ENCODE results near the gene HACD4.
"Not testable (repeated sequence)": the region's sequence is repeated elsewhere in the genome, so short reads cannot be mapped to it uniquely, and the experiment has no call there.

The HACD4 gene

DNA sequence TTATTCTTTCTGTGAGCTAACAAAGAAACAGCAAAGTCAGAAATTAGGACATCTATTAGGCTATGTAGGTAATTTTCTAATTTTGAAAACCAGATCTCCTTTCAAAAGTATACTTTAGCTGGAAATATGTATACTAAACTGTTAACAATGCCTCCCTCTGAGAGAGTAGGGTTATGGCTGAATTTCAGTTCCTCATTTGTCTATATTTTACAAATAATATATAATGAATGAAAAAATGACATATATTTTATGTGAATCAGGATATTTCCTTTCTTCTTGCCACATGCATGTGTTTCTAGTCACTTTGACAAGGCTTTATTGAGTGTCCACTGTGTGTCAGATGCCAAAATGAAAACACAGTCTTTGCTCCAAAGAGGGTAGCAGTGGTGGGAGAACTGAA is 15.4 kb downstream of the HACD4 start:
- no peak for DNase-seq

DNA sequence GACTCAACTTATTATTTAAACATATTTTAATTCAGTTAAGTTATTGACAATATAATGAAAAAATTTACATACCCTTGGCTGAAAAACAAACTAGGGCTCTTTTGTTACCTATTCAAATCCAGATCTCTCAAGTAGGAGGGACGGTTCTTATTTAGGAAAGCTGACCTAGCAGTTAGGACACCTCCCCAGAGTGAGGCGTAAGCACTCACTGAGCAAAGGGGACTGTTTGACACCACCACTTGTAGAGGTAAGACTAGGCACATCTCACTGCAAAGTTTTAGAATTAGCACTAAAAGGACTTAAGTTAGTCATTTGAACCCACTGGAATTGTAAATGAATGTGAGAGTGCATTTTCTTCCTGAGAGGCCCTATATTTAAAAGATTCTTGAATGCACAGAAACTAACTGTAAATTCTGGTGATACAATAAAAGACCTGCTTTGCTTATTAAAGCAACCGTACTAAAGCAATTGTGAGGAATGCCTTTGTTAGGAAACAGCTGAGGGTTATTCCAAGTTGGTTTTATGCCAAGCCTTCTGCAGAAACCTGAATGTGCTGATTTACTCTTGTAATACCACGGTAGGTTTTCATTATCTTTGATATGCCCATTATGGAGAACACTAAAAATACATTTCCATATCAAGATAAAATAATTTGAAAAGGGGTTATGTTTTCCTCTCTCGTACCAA is 16.2 kb downstream of the HACD4 start:
- no peak for DNase-seq

- no peak for DNase-seq
Observed at GRCh38 chr9:21002040-21002439, 29.4 kb downstream of the HACD4 start.

DNA sequence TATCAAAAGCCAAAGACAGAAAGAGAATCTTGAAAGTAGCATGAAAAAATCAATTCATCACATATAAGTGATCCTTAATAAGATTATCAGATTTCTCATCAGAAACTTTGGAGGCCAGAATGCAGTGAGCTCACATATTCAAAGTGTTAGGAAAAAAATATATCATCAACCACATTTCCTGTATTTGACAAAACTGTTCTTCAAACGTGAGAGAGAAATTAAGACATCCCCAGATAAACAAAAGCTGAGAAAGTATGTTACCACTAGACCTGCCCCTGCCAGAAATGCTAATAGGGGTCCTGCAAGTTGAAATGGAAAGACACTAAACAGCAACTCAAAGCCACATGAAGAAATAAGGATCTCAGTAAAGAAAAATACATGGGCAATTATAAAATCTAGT is 29.9 kb downstream of the HACD4 start:
- DNase-seq = no peak

GRCh38 chr9:20997503-20998076 is 33.9 kb downstream of the HACD4 start:
- no peak for DNase-seq

GRCh38 chr9:20996809-20997208 is 34.6 kb downstream of the HACD4 start:
- DNase-seq = no peak

DNA sequence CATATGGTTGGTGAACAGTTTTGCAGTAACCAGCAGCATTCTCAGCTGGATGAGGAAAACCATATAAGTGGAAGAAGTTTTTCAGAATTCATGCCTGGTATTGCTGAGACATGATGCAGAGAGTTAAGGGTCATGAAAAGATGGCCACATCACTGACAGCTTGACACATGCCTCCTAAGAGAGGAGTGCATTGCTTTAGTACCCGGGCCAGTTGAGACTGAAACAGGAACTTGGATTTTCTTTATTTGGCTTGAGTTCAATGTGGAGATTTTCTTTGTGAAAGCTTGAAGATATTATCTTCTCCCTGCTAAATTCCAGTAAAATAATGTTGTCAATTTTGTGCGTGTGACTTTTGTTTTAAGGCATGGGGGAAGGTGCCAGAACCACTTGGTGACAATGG is 35.8 kb downstream of the HACD4 start:
- no peak for DNase-seq

DNA sequence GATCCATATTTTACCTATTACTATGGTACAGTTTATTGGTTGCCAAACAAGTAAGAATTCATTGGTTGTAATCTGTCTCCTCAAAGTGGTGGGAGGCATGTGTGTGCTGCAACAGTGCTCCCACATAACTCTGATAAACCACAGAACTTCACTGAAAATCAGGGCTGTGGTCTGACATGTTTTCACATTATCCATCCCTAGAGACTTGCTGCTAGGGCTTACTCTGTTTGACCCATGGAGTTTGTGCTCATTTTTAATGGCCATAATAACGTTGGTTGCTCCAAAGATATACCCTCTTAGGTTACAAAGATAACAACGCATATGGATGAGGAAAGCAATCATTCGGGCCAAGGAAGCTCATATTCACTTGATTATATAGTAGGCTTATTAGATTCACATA is 37.0 kb downstream of the HACD4 start:
- DNase-seq = no peak

- no peak for DNase-seq
Observed at GRCh38 chr9:20990867-20991266, 40.6 kb downstream of the HACD4 start.

- DNase-seq = no peak
Observed at GRCh38 chr9:20989923-20990341, 41.5 kb downstream of the HACD4 start.

DNA sequence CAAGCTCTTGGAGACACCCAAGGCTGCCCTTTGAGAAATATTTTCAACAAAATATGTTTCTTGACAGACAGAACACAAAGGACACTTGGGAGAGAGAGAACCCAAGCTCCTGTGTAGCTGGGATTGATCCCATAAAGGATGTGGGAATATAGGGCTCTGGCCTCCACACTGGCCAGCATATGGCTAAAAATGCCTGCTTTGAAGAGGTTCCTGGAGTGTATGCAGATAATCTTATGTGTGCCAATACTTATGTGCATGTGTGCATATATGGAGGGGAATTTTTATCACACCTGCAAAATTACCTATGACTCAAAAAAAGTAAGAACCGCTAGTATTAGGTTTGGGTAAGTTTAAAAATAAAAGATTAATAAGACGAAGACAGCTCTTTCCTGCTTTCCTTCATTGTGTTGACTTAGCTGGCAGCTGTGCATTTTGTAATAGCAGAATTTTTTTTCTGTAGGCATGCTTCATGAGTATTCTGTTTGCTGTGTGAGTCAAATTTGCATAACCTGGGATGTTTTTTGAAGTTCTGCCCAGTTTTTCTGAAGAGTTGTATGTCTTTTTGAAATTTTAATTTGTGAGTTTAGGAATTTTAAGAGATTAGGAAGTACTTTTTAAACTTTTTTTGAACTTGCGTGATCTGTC is 42.6 kb downstream of the HACD4 start:
- DNase-seq = no peak

DNA sequence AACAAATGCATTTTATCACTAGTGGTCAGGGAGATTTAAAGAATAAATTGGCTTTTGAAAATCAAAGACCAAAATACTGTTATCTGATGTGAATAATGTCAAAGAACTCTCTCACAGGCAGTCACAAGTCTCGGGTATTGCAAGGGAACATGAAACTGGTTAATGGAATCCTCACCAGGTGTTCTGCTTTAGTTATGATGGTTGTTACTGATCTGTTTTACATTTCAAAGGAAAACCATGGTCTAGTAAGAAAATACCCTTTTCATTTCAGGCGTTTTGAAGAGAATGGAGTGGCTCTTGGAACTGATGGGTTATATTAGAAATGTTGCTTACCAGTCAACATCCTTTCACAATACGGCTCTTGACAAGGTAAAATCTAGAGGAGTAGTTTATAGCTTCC is 43.4 kb downstream of the HACD4 start:
- DNase-seq = peak; percentile 36

- DNase-seq = no peak
Observed at GRCh38 chr9:20987521-20987920, 43.9 kb downstream of the HACD4 start.

- DNase-seq = no peak
Observed at GRCh38 chr9:20985851-20986600, 45.4 kb downstream of the HACD4 start.

DNA sequence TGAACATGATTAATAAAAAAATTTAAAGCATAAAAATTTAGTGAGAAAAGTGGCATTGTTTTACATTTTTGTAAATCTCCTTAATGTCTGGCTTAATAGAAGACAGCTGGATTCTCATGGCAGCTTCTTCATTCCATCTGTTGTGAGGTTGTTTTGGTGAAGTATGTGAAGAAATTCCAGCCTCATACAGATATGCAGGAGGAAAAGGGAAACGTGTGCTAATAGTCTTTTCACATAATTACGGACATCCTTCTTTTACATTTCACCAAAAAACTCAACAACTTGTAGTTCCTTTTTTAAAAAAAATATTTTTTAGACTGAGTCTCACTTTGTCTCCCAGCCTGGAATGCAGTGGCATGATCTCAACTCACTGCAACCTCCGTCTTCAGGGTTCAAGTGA is 46.9 kb downstream of the HACD4 start:
- DNase-seq = no peak

GRCh38 chr9:20981486-20981885 is 50.0 kb downstream of the HACD4 start:
- DNase-seq = no peak

DNA sequence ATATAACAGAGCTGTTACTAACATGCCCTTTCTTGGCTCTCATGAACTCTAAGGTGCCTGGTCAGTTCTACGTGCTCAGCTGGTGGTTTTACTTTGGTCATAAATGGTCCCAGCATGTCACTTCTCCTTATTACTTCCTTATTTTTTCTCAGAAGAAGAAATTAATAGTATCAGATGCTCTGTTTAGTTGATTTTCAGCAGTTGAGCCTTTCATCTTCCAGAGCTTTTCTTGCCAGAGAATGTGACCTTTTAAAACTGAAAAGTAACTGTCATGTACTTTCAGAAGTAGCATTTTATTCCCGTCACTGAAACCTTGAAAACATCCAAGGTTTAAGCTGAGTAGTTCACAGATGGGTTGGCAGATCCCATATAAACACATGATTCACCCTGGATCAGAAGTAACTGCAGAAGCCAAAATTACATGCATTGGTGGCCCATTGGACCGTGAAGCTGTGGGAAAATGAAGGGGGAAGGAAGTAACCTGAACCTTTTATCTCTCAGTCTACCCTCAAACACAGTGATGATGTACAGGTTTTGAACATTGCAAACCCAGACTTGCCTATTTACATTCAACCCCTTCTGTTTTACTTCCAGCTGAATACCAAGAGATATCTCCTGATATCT is 50.5 kb downstream of the HACD4 start:
- no peak for DNase-seq

DNA sequence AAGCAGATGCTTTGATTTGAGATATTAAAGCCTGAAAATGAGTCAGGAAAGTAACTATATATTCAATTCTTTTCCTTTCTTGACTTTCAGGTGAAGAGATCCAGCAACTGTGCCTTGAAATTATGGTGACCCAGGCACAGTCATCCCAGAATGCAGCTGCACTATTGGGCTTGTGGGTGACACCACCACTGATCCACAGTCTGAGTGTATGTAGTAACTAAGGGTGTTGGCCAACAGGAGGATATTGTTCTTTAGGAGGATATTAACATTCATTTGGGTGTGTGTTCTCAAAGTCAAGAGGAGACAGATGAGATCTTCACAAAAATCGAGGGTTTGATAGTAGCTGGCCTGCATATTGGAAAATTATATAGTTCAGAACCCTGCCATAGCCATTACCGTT is 53.2 kb downstream of the HACD4 start:
- no peak for DNase-seq

DNA sequence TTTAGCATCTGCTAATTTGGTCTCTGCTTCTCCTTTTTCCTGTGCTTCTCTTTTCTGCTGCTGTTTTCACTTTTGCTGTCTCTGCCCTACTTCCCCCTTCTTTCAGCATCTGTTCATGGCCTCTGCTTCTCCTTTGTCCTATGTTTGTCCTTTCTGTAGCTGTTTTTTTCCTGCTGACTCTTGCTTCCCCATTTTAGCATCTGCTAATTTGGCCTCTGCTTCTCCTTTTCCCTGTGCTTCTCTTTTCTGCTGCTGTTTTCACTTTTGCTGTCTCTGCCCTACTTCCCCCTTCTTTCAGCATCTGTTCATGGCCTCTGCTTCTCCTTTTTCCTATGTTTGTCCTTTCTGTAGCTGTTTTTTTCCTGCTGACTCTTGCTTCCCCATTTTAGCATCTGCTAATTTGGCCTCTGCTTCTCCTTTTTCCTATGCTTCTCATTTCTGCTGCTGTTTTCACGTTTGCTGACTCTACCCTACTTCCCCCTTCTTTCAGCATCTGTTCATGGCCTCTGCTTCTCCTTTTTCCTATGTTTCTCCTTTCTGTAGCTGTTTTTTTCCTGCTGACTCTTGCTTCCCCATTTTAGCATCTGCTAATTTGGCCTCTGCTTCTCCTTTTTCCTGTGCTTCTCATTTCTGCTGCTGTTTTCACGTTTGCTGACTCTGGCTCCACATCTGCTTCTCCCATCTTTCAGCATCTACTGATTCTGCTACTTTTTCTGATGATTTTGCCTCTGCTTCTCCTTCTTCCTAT is 57.1 kb downstream of the HACD4 start:
- not testable (repeated sequence) for DNase-seq

DNA sequence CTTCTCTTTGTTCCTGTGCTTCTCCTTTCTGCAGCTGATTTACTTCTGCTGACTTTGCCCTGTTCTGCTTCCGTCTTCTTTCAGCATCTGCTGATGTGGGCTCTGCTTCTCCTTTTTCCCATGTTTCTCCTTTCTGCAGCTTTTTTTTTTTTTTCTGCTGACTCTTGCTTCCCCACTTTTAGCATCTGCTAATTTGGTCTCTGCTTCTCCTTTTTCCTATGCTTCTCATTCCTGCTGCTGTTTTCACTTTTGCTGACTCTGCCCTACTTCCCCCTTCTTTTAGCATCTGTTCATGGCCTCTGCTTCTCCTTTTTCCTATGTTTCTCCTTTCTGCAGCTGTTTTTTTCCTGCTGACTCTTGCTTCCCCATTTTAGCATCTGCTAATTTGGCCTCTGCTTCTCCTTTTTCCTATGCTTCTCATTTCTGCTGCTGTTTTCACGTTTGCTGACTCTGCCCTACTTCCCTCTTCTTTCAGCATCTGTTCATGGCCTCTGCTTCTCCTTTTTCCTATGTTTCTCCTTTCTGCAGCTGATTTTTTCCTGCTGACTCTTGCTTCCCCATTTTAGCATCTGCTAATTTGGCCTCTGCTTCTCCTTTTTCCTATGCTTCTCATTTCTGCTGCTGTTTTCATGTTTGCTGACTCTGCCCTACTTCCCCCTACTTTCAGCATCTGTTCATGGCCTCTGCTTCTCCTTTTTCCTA is 58.0 kb downstream of the HACD4 start:
- not testable (repeated sequence) for DNase-seq

DNA sequence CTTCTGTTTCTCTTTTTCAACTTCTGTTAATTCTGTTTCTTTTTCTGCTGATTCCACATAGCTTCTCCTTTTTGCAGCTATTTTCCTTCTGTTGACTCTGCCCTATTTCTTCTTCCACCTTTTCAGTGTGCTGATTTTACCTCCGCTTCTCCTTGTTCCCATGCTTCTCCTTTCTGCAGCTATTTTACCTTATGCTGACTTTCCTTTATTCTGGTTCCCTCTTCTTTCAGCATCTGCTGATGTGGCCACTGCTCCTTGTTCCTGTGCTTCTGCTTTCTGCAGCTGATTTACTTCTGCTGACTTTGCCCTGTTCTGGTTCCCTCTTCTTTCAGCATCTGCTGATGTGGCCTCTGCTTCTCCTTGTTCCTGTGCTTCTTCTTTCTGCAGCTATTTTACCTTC is 58.8 kb downstream of the HACD4 start:
- no peak for DNase-seq

Measured in NCI-H2107 (cell line).